ENCODE measurements around the gene DYSF.

GRCh38 chr2:71683070-71683469 is 229.7 kb downstream of the DYSF start:
- TF ChIP-seq EP300 (IDR thresholded peaks at IDR 0.05) = no peak
- no peak for TF ChIP-seq POLR2A (IDR thresholded peaks at IDR 0.05; ENCODE audit: low read depth)
